KG1 (cell line): ENCODE data around the gene ARHGAP15.

Source experiments
- DNase-seq: peaks from one replicate; lab custom pipeline; 2025; lab: John Stamatoyannopoulos, UW

Gene ARHGAP15

DNA sequence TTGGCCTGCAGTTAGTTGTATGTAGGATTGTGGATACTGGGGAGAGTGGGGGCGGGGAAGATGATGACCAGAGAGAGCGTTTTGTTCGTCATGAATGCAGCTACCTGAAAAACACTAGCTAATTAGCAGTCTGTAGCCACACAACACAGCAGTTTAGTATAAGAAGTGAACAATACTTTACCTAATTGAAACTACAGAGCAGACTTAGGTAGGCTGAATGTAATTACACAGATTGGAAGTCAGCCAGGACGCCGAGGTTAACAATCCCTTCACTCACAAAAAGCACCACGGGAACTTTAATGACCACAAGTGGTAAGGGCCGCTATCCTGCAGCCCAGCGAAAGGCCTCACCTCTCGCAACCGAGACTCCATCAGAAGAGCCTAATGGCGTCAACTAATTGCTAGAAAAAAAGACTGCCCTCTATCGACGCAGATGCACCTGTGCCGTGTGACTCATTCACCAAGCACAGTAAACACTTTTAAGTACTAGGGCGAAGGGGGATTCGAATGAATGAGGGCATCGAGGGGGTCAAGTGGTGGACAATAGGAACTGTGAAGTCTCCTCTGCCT is 591.0 kb downstream of the ARHGAP15 start:
- DNase-seq = no peak

- no peak for DNase-seq
These were observed 596.2 kb downstream of the ARHGAP15 start for GRCh38 chr2:143725400-143725799.

GRCh38 chr2:143726151-143726845 is 597.1 kb downstream of the ARHGAP15 start:
- no peak for DNase-seq

- DNase-seq = no peak
These were observed 599.3 kb downstream of the ARHGAP15 start for GRCh38 chr2:143728498-143728897.

- no peak for DNase-seq
These were observed 600.1 kb downstream of the ARHGAP15 start for GRCh38 chr2:143729296-143729814.

DNA sequence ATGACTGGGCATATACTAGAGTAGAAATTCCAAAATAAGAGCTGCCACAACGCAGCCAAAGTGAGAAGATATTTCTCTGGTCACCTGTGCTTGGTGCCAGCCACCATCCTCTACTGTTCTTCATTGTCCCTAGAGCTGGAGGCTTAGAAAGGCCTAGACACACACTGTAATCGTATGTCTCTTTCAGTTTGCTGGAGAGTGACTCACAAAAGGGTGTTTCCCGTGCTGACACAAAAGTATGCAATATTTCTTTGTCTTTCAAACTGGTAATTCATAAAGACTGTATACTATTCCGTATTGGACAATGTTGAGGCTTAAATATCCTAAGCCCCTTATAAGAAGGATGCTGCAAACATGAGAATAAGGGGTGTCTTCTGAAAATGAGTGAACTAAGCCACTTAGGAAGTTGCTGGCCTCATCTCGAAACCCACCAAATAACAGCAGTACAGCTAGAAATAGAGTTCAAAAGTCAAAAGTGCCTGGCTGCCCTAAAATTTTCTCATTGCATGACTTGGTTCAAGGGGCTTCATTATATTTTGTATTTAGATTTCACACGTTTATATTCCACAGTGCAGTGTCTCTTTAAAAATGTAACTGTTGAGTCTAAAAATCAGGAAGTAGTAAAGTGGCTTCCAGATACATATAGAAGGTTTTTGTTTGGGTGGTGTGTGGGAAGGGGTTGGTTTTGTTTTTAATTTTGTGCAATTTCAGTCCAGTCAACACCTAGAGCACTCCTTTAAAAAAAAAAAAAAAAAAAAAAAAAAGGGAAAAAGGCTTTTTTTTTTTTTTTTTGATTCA is 601.1 kb downstream of the ARHGAP15 start:
- DNase-seq = no peak

- no peak for DNase-seq
These were observed 601.7 kb downstream of the ARHGAP15 start for GRCh38 chr2:143730953-143731260.

DNA sequence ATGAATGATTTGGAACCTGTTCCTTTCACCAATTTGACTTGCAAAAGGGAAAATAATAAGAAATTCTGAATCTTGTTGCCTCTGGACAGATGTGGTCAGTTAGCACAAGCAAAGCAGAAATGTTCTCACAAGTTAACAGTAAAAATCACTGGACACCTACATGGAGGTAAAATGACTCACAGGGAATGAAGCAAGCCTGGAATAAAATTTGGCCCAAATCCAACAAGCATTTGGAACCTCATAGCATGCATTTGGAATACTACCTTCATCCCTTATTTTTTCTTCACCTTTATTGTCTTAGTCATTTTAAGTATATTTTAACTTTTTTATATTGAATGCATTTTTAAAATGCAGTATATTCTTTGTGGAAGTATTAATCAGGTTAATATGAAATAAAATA is 602.9 kb downstream of the ARHGAP15 start:
- no peak for DNase-seq

- no peak for DNase-seq
These were observed 603.7 kb downstream of the ARHGAP15 start for GRCh38 chr2:143732871-143733270.

DNA sequence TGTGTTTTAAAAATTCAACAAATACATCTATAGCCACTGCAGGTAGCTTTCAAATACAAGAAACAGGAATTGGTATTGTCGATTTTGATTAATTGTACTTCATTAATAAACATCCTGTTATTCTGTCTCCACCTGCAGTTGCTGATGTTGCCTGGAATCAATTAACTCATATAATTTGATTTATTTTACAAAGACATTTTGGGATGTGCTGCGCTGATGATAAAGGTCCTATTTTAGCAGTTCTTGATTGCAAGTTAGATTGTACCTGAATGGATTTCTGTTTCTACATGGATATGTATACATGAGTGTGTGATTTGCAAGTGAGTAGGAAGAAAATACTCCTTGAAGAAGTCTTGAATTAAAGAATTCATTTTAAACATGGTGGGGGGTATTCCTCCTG is 605.3 kb downstream of the ARHGAP15 start:
- DNase-seq = no peak

DNA sequence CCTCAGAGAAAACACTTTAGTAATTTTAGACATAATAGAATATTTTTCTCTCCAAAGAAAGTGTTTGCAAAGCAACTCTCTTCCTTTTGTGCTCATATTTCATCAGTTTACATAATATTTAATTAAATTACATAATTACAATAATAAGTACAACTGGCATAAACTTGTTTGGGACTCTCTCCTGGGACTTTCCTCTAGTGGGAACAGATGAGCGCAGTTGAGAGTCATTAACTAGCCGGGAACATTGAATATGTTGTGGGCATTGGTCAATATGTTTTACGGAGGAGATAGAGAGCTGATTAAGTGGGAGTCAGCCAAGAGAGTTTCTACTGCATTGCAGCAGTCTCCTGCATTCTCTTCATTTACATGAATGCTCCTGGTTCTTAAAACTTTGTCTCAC is 607.7 kb downstream of the ARHGAP15 start:
- no peak for DNase-seq

GRCh38 chr2:143740431-143740830 is 611.2 kb downstream of the ARHGAP15 start:
- DNase-seq = no peak

- no peak for DNase-seq
These were observed 612.0 kb downstream of the ARHGAP15 start for GRCh38 chr2:143741205-143741604.

- no peak for DNase-seq
These were observed 613.4 kb downstream of the ARHGAP15 start for GRCh38 chr2:143742581-143742980.

GRCh38 chr2:143744114-143744513 is 614.9 kb downstream of the ARHGAP15 start:
- DNase-seq = no peak

DNA sequence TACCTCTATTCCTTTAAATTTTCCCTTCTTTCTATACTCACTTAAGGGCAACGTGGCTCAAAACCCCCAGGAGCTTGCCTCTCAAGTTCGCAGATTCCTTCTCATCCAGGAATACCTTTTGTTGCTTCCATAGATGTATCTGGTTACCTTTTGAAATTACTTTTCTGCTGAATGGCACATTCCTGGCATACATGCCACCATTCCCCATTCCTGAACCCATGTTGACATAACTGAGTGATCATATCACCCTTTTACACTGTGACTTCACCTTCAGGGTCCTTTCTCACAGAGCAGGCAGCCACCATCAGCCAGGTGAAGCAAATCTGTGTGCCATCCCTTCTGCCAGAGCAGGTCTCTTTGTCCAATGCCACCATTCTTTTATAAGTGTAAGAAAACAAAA is 615.8 kb downstream of the ARHGAP15 start:
- no peak for DNase-seq

GRCh38 chr2:143754742-143755141 is 625.5 kb downstream of the ARHGAP15 start:
- no peak for DNase-seq

GRCh38 chr2:143758629-143759330 is 629.6 kb downstream of the ARHGAP15 start:
- DNase-seq = no peak

DNA sequence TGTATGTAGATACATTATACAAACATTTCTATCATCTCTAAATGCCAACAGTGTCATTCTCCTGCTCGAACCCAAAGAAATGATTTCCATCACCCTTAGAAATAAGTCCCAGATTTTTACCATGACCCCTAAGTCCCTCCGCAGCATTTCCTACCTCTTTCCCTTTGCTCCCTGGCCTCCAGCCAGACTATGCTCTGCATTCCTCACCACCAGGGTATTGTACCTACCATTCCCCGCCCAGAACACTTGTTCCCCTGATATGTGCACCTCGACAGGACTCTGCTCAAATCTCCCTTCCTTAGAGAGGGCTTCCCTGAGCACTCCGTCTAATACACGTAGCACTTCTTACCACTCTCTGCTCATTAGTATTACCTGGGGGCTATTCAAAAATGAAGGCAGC is 630.2 kb downstream of the ARHGAP15 start:
- no peak for DNase-seq

DNA sequence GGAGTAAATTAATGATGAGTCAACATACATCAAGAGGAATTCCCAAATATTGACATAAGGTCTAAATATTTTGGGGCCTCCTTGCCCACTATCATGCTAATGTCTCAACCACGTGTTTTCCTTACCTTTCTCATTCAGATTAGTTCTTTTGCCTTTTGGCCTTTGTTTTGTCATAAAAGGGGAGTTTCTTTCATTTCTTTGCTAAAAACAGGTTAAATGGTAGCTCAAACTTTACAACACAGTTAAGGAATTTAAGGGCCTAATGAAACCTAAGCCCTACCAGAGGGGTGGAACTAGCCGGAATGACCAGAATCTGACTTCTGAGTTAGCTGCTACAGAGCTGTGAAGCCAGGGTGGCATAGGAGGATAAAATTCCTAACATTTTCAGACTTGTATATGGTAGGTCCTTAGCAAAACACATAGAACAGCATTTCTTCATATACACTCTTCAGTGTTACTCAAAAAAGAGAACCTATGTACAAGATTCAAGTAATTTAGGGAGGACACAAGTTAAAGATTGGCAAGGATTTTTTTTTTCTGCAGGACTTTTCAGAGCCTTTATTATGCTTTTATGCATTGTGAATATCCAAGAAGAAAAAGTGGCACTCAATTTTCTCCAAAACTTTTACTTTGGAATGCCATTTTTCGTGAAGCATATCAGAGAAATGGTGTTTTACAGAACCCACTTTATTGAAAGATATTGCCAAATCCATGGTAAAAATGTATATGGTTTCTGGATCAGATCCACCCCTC is 633.1 kb downstream of the ARHGAP15 start:
- no peak for DNase-seq

GRCh38 chr2:143764261-143764660 is 635.0 kb downstream of the ARHGAP15 start:
- DNase-seq = no peak

DNA sequence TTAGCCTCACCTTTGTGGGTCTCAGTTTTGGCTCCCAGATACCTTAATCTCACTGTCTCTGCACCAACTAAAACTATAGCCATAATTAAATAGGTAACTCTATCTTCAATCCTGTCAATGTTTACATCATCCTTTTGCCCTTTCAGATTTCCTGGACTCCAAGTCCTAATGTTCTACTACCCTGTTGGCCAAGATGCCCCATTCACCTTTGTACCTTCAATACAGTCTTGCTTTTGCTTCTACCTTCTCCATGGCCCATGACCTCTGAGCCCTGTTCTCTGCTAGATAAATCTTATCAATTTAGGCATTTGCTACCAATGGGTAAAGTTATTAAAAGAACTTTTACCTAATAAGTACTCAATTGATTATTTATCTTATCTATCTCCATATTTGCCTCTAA is 635.5 kb downstream of the ARHGAP15 start:
- no peak for DNase-seq
